Right cardiac atrium (tissue), 5 donors: ENCODE data around the gene GIMAP2. TPM values are rescaled to one million over a fixed set of nuclear protein-coding genes. Genes with fewer than 3 reads are reported as not detected.

ENCODE experiments used
- polyA plus RNA-seq: library from polyadenylated mRNA; stranded (reverse); fragments of 200-250 nt; gene quantifications from one replicate; pipeline ENCODE4 v1.2.3, GENCODE V29; 2013
- total RNA-seq, 4 donors: library from RNA; stranded (reverse); fragmentation: NEBNext Ultra II Directional; extraction: Animal tissue kit (Norgen Biotek cat#: 25700); gene quantifications; one replicate each; pipeline ENCODE4 v1.2.1, GENCODE V29; 2021
- donor health status: healthy with polysubstance abuse.
- donor health status: DM: no; HTN: yes; CAD: no.
- donor health status: DM: no; HTN: no; CAD: no.
- donor health status: DM: no; HTN: yes; CAD: no; lungs with severe emphysema.
- donor health status: DM: yes; HTN: yes; CAD: no.

The GIMAP2 gene
- total and polyA plus RNA-seq, 5 donors: 4.1 to 8.3 (median 4.8) TPM

Other genes with a start within 250 kb of the GIMAP2 start
- gene GIMAP8, start 235.1 kb upstream of the GIMAP2 start, total RNA-seq: 10 to 100 TPM; 11.4 to 21.0 (median 12.4) TPM
- gene GIMAP8, start 235.1 kb upstream of the GIMAP2 start, polyA plus RNA-seq: 12.2 TPM
- gene GIMAP7, start 170.8 kb upstream of the GIMAP2 start, total RNA-seq: 10 to 100 TPM; 13.7 to 25.5 (median 14.0) TPM
- 36.1 TPM for gene GIMAP7, start 170.8 kb upstream of the GIMAP2 start, polyA plus RNA-seq
- gene GIMAP4, start 118.3 kb upstream of the GIMAP2 start, total RNA-seq: 10 to 100 TPM; 20.2 to 44.8 (median 24.8) TPM
- 31.3 TPM for gene GIMAP4, start 118.3 kb upstream of the GIMAP2 start, polyA plus RNA-seq
- 10 to 100 TPM; 22.1 to 29.1 (median 22.9) TPM for gene GIMAP6, start 53.3 kb upstream of the GIMAP2 start, total RNA-seq
- gene GIMAP6, start 53.3 kb upstream of the GIMAP2 start, polyA plus RNA-seq: 14.6 TPM
- gene GIMAP1, start 30.9 kb downstream of the GIMAP2 start, total RNA-seq: 1 to 10 TPM; 3.3 to 6.7 (median 4.5) TPM
- gene GIMAP1, start 30.9 kb downstream of the GIMAP2 start, polyA plus RNA-seq: 7.8 TPM
- 10 to 100 TPM in 3 of 4 donors, 1 to 10 TPM in 1; 9.3 to 24.2 (median 11.1) TPM for gene GIMAP5, start 51.7 kb downstream of the GIMAP2 start, total RNA-seq
- 22.3 TPM for gene GIMAP5, start 51.7 kb downstream of the GIMAP2 start, polyA plus RNA-seq
- gene TMEM176B, start 114.7 kb downstream of the GIMAP2 start, total RNA-seq: 100 to 1,000 TPM; 101 to 344 (median 237) TPM
- 114 TPM for gene TMEM176B, start 114.7 kb downstream of the GIMAP2 start, polyA plus RNA-seq
- gene TMEM176A, start 115.1 kb downstream of the GIMAP2 start, total RNA-seq: 100 to 1,000 TPM in 2 of 4 donors, 10 to 100 TPM in 2; 50.8 to 167 (median 126) TPM
- 51.6 TPM for gene TMEM176A, start 115.1 kb downstream of the GIMAP2 start, polyA plus RNA-seq
- under 1 TPM in 2 of 4 donors, not detected in 2; 0.17 to 0.40 TPM for gene AOC1, start 166.8 kb downstream of the GIMAP2 start, total RNA-seq
- gene AOC1, start 166.8 kb downstream of the GIMAP2 start, polyA plus RNA-seq: not detected